Endodermal cell (in vitro differentiated cells): Measurements from ENCODE around the gene MPRIP. TPM values are rescaled to one million over a fixed set of nuclear protein-coding genes. Genes with fewer than 3 reads are reported as not detected.
A peak's percentile ranks its signal among the peaks of the same experiment; 100 is the strongest.
"Not testable (repeated sequence)": the region's sequence is repeated elsewhere in the genome, so short reads cannot be mapped to it uniquely, and the experiment has no call there.

ENCODE experiments used
- DNase-seq: peaks from one replicate; pipeline ENCODE4 v3.0.0-alpha.2; 2017
- H3K27ac ChIP-seq: 2 replicates; pipeline ENCODE4 v1.5.1; 2013; ENCODE audit warnings: mild to moderate bottlenecking, low read depth, low read length, moderate library complexity
- H3K27me3 ChIP-seq: 2 replicates; pipeline ENCODE4 v1.6.1; 2013; ENCODE audit warnings: mild to moderate bottlenecking, low read length, moderate library complexity; ENCODE audit not compliant: insufficient read depth, control insufficient read depth, poor library complexity, severe bottlenecking
- H3K36me3 ChIP-seq: 2 replicates; pipeline ENCODE4 v1.7.0; 2013; ENCODE audit warnings: mild to moderate bottlenecking, low read length, moderate library complexity; ENCODE audit not compliant: control insufficient read depth, insufficient read depth
- H3K4me1 ChIP-seq: one replicate; pipeline ENCODE4 v1.7.0; 2013; ENCODE audit warnings: low read length; ENCODE audit not compliant: control insufficient read depth, insufficient read depth
- H3K4me3 ChIP-seq: 2 replicates; pipeline ENCODE4 v1.5.1; 2013; ENCODE audit warnings: mild to moderate bottlenecking, low read length, moderate library complexity
- H3K9ac ChIP-seq: 2 replicates; pipeline ENCODE4 v1.6.1; 2013; ENCODE audit warnings: mild to moderate bottlenecking, low read length, moderate library complexity; ENCODE audit not compliant: poor library complexity, severe bottlenecking; ENCODE audit errors: extremely low read depth
- H3K9me3 ChIP-seq: 2 replicates; pipeline ENCODE4 v1.6.1; 2013; ENCODE audit warnings: mild to moderate bottlenecking, low read length, moderate library complexity; ENCODE audit not compliant: control insufficient read depth
- H3K27ac Mint-ChIP-seq: 2 replicates; pipeline ENCODE4 v1.8.0; 2020; ENCODE audit warnings: mixed read lengths
- H3K27me3 Mint-ChIP-seq: 2 replicates; pipeline ENCODE4 v1.8.0; 2021; ENCODE audit warnings: mild to moderate bottlenecking, mixed read lengths; ENCODE audit not compliant: insufficient read depth
- H3K36me3 Mint-ChIP-seq: 2 replicates; pipeline ENCODE4 v1.8.0; 2020; ENCODE audit warnings: low read depth, mixed read lengths
- H3K4me1 Mint-ChIP-seq: 2 replicates; pipeline ENCODE4 v1.8.0; 2020; ENCODE audit warnings: mixed read lengths
- H3K4me3 Mint-ChIP-seq: 2 replicates; pipeline ENCODE4 v1.8.0; 2020; ENCODE audit warnings: mild to moderate bottlenecking, moderate library complexity, mixed read lengths
- H3K9me3 Mint-ChIP-seq: 2 replicates; pipeline ENCODE4 v1.8.0; 2020; ENCODE audit warnings: mild to moderate bottlenecking, mixed read lengths
- CTCF ChIP-seq: fragments of 200-600 bp; sonication (generic); conservative IDR thresholded peaks from 2 replicates; pipeline ENCODE4 v1.5.0; 2021; ENCODE audit warnings: antibody characterized with exemption, mild to moderate bottlenecking
- WGBS, 2 experiments: methylation state at CpG; one replicate each; pipeline versions ENCODE4 v1.1.5 to v1.1.7; 2013; ENCODE audit warnings: missing lambda C conversion rate in 2 of 2, mixed read lengths in 1 of 2; ENCODE audit not compliant: insufficient coverage in 1 of 2, insufficient read length in 1 of 2; 5-methylcytosine and 5-hydroxymethylcytosine counted together
- total RNA-seq, 2 donors: library from RNA; stranded (reverse); fragmentation: NEBNext Ultra II Directional in 1 of 2; extraction: Animal tissue kit (Norgen Biotek cat#: 25700) in 1 of 2; gene quantifications; 2 replicates in 1 of 2; 3 replicates in 1 of 2; pipeline ENCODE4 v1.2.1, GENCODE V29; 2021

Gene MPRIP
- total RNA-seq, 2 donors from 2014 or later = 154 to 155 TPM

GRCh38 chr17:17009972-17010371, 32.3 kb upstream of the MPRIP start:
- H3K27ac Mint-ChIP-seq, DNase-seq, H3K36me3 ChIP-seq, H3K4me3 ChIP-seq, H3K4me3 Mint-ChIP-seq, H3K27ac ChIP-seq, H3K27me3 ChIP-seq, H3K9me3 ChIP-seq, H3K9ac ChIP-seq, H3K9me3 Mint-ChIP-seq, H3K36me3 Mint-ChIP-seq, H3K4me1 Mint-ChIP-seq, H3K27me3 Mint-ChIP-seq, H3K4me1 ChIP-seq: not testable (repeated sequence)
- WGBS, 2 experiments = 75% methylated on average over 1 of the region's 4 CpGs; no CpG with 5 or more reads in 1 of the 2 experiments
- TF ChIP-seq CTCF = peak; percentile 13

- DNase-seq, H3K36me3 Mint-ChIP-seq, H3K9me3 ChIP-seq, H3K4me1 Mint-ChIP-seq, H3K36me3 ChIP-seq, H3K27ac Mint-ChIP-seq, H3K9me3 Mint-ChIP-seq, H3K9ac ChIP-seq, H3K4me3 Mint-ChIP-seq, H3K27me3 Mint-ChIP-seq, H3K4me1 ChIP-seq, H3K4me3 ChIP-seq, H3K27me3 ChIP-seq, H3K27ac ChIP-seq: not testable (repeated sequence)
- 96% methylated on average over 4 of the region's 12 CpGs; no CpG with 5 or more reads in 1 of the 2 experiments for WGBS, 2 experiments
Observed at GRCh38 chr17:17010545-17011034, 31.7 kb upstream of the MPRIP start.

GRCh38 chr17:17011043-17011907, 31.0 kb upstream of the MPRIP start:
- not testable (repeated sequence) for DNase-seq, H3K9ac ChIP-seq, H3K27me3 Mint-ChIP-seq, H3K36me3 Mint-ChIP-seq, H3K27ac ChIP-seq, H3K27ac Mint-ChIP-seq, H3K4me3 ChIP-seq, H3K27me3 ChIP-seq, H3K4me3 Mint-ChIP-seq, H3K4me1 ChIP-seq, H3K4me1 Mint-ChIP-seq, H3K36me3 ChIP-seq, H3K9me3 ChIP-seq, H3K9me3 Mint-ChIP-seq
- 94 to 100% methylated on average over 2 to 4 of the region's 12 CpGs for WGBS, 2 experiments

GRCh38 chr17:17013828-17014747, 28.2 kb upstream of the MPRIP start:
- H3K4me1 ChIP-seq, H3K27ac Mint-ChIP-seq, H3K27me3 ChIP-seq, H3K4me3 ChIP-seq, H3K9ac ChIP-seq, H3K9me3 Mint-ChIP-seq, H3K36me3 ChIP-seq, H3K4me1 Mint-ChIP-seq, H3K36me3 Mint-ChIP-seq, H3K27me3 Mint-ChIP-seq, H3K27ac ChIP-seq, DNase-seq, H3K9me3 ChIP-seq, H3K4me3 Mint-ChIP-seq: not testable (repeated sequence)
- WGBS, 2 experiments = 91 to 94% methylated on average over 8 to 13 of the region's 14 CpGs

- H3K9me3 ChIP-seq, H3K27ac ChIP-seq, H3K36me3 Mint-ChIP-seq, H3K27ac Mint-ChIP-seq, H3K9ac ChIP-seq, H3K9me3 Mint-ChIP-seq, H3K4me1 Mint-ChIP-seq, H3K27me3 Mint-ChIP-seq, H3K27me3 ChIP-seq, H3K4me3 Mint-ChIP-seq, H3K4me3 ChIP-seq, H3K36me3 ChIP-seq, H3K4me1 ChIP-seq: not testable (repeated sequence)
- WGBS, 2 experiments = 70 to 88% methylated on average over 6 to 9 of the region's 9 CpGs
- peak; percentile 46 for DNase-seq
Observed at GRCh38 chr17:17014748-17015124, 27.5 kb upstream of the MPRIP start.
